GM12878 (cell line): ENCODE data around the gene DNAI4. TPM values are rescaled to one million over a fixed set of nuclear protein-coding genes. Genes with fewer than 3 reads are reported as not detected.

Experiments used
- BCL11A ChIP-seq: IDR thresholded peaks from 2 replicates; pipeline ENCODE4 v1.6.1; 2011; ENCODE audit warnings: low read depth, low read length
- BHLHE40 ChIP-seq, 2 experiments: fragments of 450-650 bp in 1 of 2; IDR thresholded peaks; 2 replicates each; pipeline ENCODE4 v1.6.1; 2011 to 2017; ENCODE audit warnings: low read depth in 2 of 2, borderline replicate concordance in 1 of 2, improper control_type of control experiment in 1 of 2, low read length in 1 of 2, mild to moderate bottlenecking in 1 of 2
- CBX5 ChIP-seq: sonication (generic); IDR thresholded peaks from 2 replicates; pipeline ENCODE4 v1.6.1; 2016; ENCODE audit warnings: low read depth, moderate library complexity, mild to moderate bottlenecking, inconsistent platforms
- CHD2 ChIP-seq: IDR thresholded peaks from 2 replicates; pipeline ENCODE4 v1.6.1; 2011; ENCODE audit warnings: low read depth, low read length, improper control_type of control experiment, borderline replicate concordance
- CREM ChIP-seq: IDR thresholded peaks from 2 replicates; pipeline ENCODE4 v1.6.1; 2014; ENCODE audit warnings: antibody characterized with exemption, low read depth
- ESRRA ChIP-seq: IDR thresholded peaks from 2 replicates; pipeline ENCODE4 v1.6.1; 2012; ENCODE audit warnings: mild to moderate bottlenecking, low read length, improper control_type of control experiment
- EZH2 ChIP-seq: IDR thresholded peaks from 2 replicates; pipeline ENCODE4 v1.6.1; 2012; ENCODE audit warnings: low read depth, mild to moderate bottlenecking, control low read depth, inconsistent platforms, low read length, borderline replicate concordance; ENCODE audit not compliant: control insufficient read depth
- FOS ChIP-seq: IDR thresholded peaks from 3 replicates; pipeline ENCODE4 v1.6.1; 2011; ENCODE audit warnings: borderline replicate concordance; ENCODE audit not compliant: insufficient read length; ENCODE audit errors: extremely low read depth
- FOXK2 ChIP-seq: fragments of 450-650 bp; IDR thresholded peaks from 2 replicates; pipeline ENCODE4 v1.6.1; 2017; ENCODE audit warnings: mild to moderate bottlenecking, moderate library complexity
- HCFC1 ChIP-seq: fragments of 150-350 bp; IDR thresholded peaks from 2 replicates; pipeline ENCODE4 v1.6.1; 2014; ENCODE audit warnings: low read length
- HDGF ChIP-seq: fragments of 450-650 bp; IDR thresholded peaks from 2 replicates; pipeline ENCODE4 v1.6.1; 2016; ENCODE audit warnings: antibody characterized with exemption
- KAT2A ChIP-seq: conservative IDR thresholded peaks from 2 replicates; pipeline ENCODE4 v1.6.1; 2011; ENCODE audit warnings: low read depth, low read length; ENCODE audit not compliant: control insufficient read depth
- KLF5 ChIP-seq: fragments of 450-650 bp; IDR thresholded peaks from 2 replicates; pipeline ENCODE4 v1.6.1; 2014; ENCODE audit warnings: mild to moderate bottlenecking; ENCODE audit not compliant: partially characterized antibody
- MTA2 ChIP-seq: fragments of 450-650 bp; IDR thresholded peaks from 2 replicates; pipeline ENCODE4 v1.6.1; 2016; ENCODE audit warnings: low read depth, mild to moderate bottlenecking, moderate library complexity
- NRF1 ChIP-seq: conservative IDR thresholded peaks from 2 replicates; pipeline ENCODE4 v1.6.1; 2011; ENCODE audit warnings: mild to moderate bottlenecking, low read depth, low read length, improper control_type of control experiment
- PML ChIP-seq: IDR thresholded peaks from 2 replicates; pipeline ENCODE4 v1.6.1; 2012; ENCODE audit warnings: low read length, inconsistent platforms
- POLR2A ChIP-seq: IDR thresholded peaks from 2 replicates; pipeline ENCODE4 v1.6.1; 2011; ENCODE audit warnings: low read depth, mild to moderate bottlenecking, low read length
- RAD51 ChIP-seq: fragments of 450-650 bp; IDR thresholded peaks from 2 replicates; pipeline ENCODE4 v1.6.1; 2016; ENCODE audit warnings: moderate library complexity, mild to moderate bottlenecking, inconsistent platforms
- SIN3A ChIP-seq: IDR thresholded peaks from 2 replicates; pipeline ENCODE4 v1.6.1; 2012; ENCODE audit warnings: low read depth, low read length, improper control_type of control experiment
- SKIL ChIP-seq: fragments of 450-650 bp; IDR thresholded peaks from 2 replicates; pipeline ENCODE4 v1.6.1; 2017; ENCODE audit warnings: mild to moderate bottlenecking, low read depth, inconsistent platforms; ENCODE audit not compliant: poor library complexity, severe bottlenecking
- SUZ12 ChIP-seq: fragments of 200-600 bp; sonication (generic); IDR thresholded peaks from one replicate; pipeline ENCODE4 v1.6.1; 2018; ENCODE audit warnings: antibody characterized with exemption, mild to moderate bottlenecking; ENCODE audit not compliant: unreplicated experiment
- TBL1XR1 ChIP-seq: IDR thresholded peaks from 2 replicates; pipeline ENCODE4 v1.6.1; 2012; ENCODE audit warnings: low read depth, low read length, improper control_type of control experiment
- YY1 ChIP-seq: IDR thresholded peaks from 2 replicates; pipeline ENCODE4 v1.6.1; 2011; ENCODE audit warnings: low read depth, mild to moderate bottlenecking, low read length
- polyA plus RNA-seq, 11 experiments: library from polyadenylated mRNA; depleted of rRNA in 4 of 11; unstranded in 6 of 11; stranded (reverse) in 5 of 11; fragments of >200 nt; fragmentation: Nextera tagmentation in 4 of 11; fragmentation: Illumina TruSeq in 1 of 11; extraction: Ambion mirVana in 4 of 11; extraction: Trizol in 1 of 11; gene quantifications; 1 replicate in 1 of 11; 2 replicates in 10 of 11; pipeline versions ENCODE4 v1.2.1 to v1.2.3, GENCODE V29; 2011 to 2016; ENCODE audit warnings: inconsistent platforms in 2 of 11, missing spikeins in 2 of 11, low read depth in 1 of 11
- total RNA-seq, 4 experiments: library from RNA; depleted of rRNA in 3 of 4; stranded (reverse); fragments of >200 nt in 3 of 4; fragmentation: Illumina TruSeq in 1 of 4; extraction: Trizol in 1 of 4; gene quantifications; 2 replicates each; pipeline versions ENCODE4 v1.2.1 to v1.2.3, GENCODE V29; 2013 to 2021
- TF ChIP-seq, protein P1 (sequence below): fragments of 450-650 bp; IDR thresholded peaks from 2 replicates; pipeline ENCODE4 v1.6.1; 2018; ENCODE audit warnings: mild to moderate bottlenecking, low read depth, moderate library complexity; ENCODE audit not compliant: partially characterized antibody

DNAI4 gene
- total and polyA plus RNA-seq, 10 of the 15 experiments (the other 5 are each of a cell fraction or from before 2014, with no cell fraction given): 0.13 to 2.3 (median 0.27) TPM; not detected in 1

GRCh38 chr1:66924756-66925557 is at the start of gene DNAI4, which contains the start of gene MIER1 (continued):
- TF ChIP-seq FOS (peak; percentile 6), FOXK2 (no peak), SUZ12 (no peak), HDGF (peak; percentile 90; the same call in 1 of the 2 replicates), KAT2A (no peak), HCFC1 (peak; percentile 29; the same call in 1 of the 2 replicates), CREM (peak; percentile 29; the same call in 1 of the 2 replicates), CHD2 (peak; percentile 93), YY1 (peak; percentile 68), MTA2 (peak; percentile 29), KLF5 (peak; percentile 45), SKIL (peak; percentile 15), BHLHE40 (IDR thresholded peaks at IDR 0.05; ENCODE audit: borderline replicate concordance in 1 of 2, low read depth in 2 of 2, low read length in 1 of 2) (peak; percentile 8 to 74; a peak in 3 of 4 replicates), BCL11A (no peak), SIN3A (peak; percentile 91; the same call in 1 of the 2 replicates), TBL1XR1 (no peak; the same call in 1 of the 2 replicates), ESRRA (0 out of 2 replicates have a peak, but pooled peaks have one; percentile 13), CBX5 (peak; percentile 78; the same call in 1 of the 2 replicates), RAD51 (no peak), NRF1 (peak; percentile 66), POLR2A (peak; percentile 85), EZH2 (no peak), PML (peak; percentile 94)
- TF ChIP-seq, protein P1, sequence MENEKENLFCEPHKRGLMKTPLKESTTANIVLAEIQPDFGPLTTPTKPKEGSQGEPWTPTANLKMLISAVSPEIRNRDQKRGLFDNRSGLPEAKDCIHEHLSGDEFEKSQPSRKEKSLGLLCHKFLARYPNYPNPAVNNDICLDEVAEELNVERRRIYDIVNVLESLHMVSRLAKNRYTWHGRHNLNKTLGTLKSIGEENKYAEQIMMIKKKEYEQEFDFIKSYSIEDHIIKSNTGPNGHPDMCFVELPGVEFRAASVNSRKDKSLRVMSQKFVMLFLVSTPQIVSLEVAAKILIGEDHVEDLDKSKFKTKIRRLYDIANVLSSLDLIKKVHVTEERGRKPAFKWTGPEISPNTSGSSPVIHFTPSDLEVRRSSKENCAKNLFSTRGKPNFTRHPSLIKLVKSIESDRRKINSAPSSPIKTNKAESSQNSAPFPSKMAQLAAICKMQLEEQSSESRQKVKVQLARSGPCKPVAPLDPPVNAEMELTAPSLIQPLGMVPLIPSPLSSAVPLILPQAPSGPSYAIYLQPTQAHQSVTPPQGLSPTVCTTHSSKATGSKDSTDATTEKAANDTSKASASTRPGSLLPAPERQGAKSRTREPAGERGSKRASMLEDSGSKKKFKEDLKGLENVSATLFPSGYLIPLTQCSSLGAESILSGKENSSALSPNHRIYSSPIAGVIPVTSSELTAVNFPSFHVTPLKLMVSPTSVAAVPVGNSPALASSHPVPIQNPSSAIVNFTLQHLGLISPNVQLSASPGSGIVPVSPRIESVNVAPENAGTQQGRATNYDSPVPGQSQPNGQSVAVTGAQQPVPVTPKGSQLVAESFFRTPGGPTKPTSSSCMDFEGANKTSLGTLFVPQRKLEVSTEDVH: peak; percentile 68
